IPS DF 19.7 (cell line): ENCODE measurements around the gene RDM1.
A peak's percentile ranks its signal among the peaks of the same experiment; 100 is the strongest.

Experiments
- DNase-seq: peaks from one replicate; pipeline ENCODE4 v3.0.0-alpha.2; 2013; ENCODE audit warnings: low read depth, low spot score

RDM1 gene

DNA sequence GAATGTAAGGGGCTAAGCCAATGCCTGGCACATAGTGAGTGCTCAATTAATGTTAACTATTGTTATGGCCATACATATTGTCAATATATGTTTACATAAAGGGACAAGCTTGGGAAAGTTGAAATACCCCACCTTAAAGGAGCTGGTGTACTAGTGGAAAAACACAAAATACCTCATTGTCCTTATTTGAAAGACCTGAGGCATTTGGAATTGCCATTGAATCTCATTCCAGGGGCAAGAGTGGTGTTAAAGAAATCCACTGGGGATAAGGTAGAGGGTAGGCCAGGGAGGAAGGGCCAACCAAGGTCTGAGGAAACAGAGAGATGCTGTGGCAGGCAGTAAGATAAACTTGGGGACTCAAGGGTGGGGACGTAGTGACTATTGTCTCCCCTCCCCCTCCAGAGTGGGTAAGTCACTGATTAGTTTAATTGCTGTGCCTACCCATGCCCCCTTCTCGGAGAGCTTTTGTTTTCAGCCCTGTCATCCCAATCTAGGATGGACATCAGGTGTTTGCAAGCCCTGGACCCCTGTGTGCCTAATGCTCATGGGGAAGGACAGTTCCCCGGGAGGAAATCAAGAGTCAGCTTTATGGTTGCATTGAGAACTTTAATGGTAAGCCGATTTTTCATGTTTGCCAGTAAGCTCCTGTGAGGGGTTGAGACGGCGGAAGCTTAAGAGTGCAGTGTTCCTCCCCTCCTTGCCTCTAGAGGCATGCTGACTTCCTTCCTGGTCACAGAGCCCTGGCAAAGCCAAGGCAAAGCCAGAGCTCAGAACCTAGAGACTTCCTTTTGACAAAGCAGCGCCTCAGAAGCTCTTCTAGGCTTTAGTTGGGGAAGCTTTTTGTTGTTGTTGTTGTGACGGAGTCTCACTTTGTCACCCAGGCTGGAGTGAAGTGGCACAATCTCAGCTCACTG, 59.4 kb downstream of the RDM1 start:
- peak; percentile 30 for DNase-seq

DNA sequence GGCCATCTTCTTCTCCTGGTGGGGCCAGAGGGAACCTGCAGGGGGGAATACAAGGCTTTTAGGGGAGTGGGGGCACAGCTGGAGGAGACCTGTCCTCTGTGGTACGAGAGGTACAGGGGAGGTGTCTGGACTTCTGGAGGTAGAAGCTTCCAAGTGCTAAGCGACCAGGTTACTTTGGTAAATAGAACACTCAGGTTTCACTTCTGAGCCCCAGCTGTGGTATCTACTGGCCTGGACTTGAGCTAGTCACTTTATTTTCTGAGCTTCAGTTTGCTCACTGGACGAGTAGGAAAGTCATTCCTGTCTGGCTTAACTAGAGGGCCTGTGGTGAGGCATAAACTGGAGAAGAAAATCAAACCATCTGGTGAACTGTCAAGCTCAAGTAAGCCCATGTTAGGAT, 61.8 kb downstream of the RDM1 start, which contains the start of gene HEATR9:
Gene HEATR9, minus strand, starts transcription at position 155 of the 400 bp plus-strand sequence. Its CDS starts 149 bp downstream, at position 6.
- DNase-seq: no peak
